ENCODE results near the gene LRRC32. TPM values are rescaled to one million over a fixed set of nuclear protein-coding genes. Genes with fewer than 3 reads are reported as not detected.

LRRC32 gene
- total RNA-seq, 1 experiment from 2014 or later: 0.46 TPM

DNA sequence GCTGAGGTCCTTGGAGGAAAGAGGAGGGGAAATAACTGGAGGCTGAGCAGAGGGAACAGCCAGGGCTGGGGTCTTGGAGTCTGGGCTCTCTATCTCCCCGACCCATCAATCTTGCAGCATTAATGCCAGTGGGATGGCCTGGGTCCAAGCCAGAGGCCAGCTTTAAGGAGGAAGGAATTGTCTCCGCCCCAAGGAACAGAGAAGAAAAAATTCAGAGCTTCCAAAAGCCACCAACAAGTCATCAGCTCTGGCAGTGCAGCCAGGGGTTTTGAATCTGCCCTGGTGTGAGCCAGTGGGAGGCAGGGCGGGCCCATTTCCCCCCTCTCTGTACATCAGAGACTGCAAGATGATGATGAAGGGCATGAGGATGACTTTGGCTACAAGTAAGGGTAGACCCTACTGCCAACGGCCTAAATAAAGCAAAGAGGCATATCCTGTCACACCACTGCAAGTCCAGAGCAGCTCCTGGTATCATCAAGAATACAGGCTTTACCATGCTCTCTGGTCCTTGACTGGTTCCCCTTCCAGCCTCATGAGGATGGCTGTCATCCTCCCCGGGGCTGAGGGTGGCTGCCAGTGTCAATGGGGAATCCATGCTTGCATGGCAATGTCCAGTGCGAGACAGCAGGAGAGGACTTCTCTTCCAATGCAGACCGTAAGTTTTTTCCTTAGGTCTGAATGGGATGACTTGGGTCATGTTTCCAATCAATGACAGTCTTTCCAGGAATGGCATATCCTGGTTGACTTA is 34.4 kb downstream of the LRRC32 start:
- no peak overlapping the region for H2BK120ac ChIP-seq (ENCODE audit: low read depth, low read length, poor library complexity, severe bottlenecking)
- no peaks in the 10 kb centered on the region for H3K23me2 ChIP-seq (ENCODE audit: insufficient read length, low read depth, low read length, poor library complexity, severe bottlenecking)
- Mint-ChIP-seq H3K4me3 (no peak overlapping the region), H3K27ac (no peak overlapping the region; a peak in 1 of 7 replicates), H3K9me3 (0 out of 5 replicates have a peak, but pooled peaks cover 0 to 2% of the 10 kb centered on the region in 2 experiments), H3K36me3 (ENCODE audit: insufficient read depth in 1 of 3, low read depth in 3 of 3) (no peaks in the 10 kb centered on the region; a peak in 1 of 7 replicates), H3K4me1 (peaks cover 7 to 10% of the 10 kb centered on the region in 2 experiments), H3K27me3 (ENCODE audit: low read depth) (no peaks in the 10 kb centered on the region; the same call in 1 of the 2 replicates)
- no peak overlapping the region for H2AK5ac ChIP-seq (ENCODE audit: insufficient read length, low read length)
- no peak overlapping the region for H4K91ac ChIP-seq (ENCODE audit: insufficient read length, low read depth, low read length)
- no peak for DNase-seq
- no peaks in the 10 kb centered on the region for H3K4me1 ChIP-seq (ENCODE audit: insufficient read depth, low read length)
- TF ChIP-seq, protein P1, sequence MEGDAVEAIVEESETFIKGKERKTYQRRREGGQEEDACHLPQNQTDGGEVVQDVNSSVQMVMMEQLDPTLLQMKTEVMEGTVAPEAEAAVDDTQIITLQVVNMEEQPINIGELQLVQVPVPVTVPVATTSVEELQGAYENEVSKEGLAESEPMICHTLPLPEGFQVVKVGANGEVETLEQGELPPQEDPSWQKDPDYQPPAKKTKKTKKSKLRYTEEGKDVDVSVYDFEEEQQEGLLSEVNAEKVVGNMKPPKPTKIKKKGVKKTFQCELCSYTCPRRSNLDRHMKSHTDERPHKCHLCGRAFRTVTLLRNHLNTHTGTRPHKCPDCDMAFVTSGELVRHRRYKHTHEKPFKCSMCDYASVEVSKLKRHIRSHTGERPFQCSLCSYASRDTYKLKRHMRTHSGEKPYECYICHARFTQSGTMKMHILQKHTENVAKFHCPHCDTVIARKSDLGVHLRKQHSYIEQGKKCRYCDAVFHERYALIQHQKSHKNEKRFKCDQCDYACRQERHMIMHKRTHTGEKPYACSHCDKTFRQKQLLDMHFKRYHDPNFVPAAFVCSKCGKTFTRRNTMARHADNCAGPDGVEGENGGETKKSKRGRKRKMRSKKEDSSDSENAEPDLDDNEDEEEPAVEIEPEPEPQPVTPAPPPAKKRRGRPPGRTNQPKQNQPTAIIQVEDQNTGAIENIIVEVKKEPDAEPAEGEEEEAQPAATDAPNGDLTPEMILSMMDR (conservative IDR thresholded peaks at IDR 0.05): no peak
- H2BK20ac ChIP-seq (ENCODE audit: low read depth, low read length, poor library complexity, severe bottlenecking): no peak overlapping the region
- no peak overlapping the region for H2BK5ac ChIP-seq (ENCODE audit: insufficient read length, low read length)
- no peak overlapping the region for H4K5ac ChIP-seq (ENCODE audit: insufficient read length, low read depth, low read length)
- H3K18ac ChIP-seq (ENCODE audit: insufficient read length, low read depth, low read length): no peak overlapping the region
- H3K27ac ChIP-seq (ENCODE audit: insufficient read length, low read depth, low read length): no peak overlapping the region
- no peak overlapping the region for H2BK15ac ChIP-seq (ENCODE audit: low read depth, low read length)
- no peak overlapping the region for H3K56ac ChIP-seq (ENCODE audit: insufficient read length, low read depth, low read length)
- H3K9ac ChIP-seq (ENCODE audit: extremely low read depth, insufficient read length, low read length): no peak overlapping the region
- no peak overlapping the region for H4K8ac ChIP-seq (replicated peaks; ENCODE audit: insufficient read length, low read depth, low read length)
- no peak overlapping the region for H3T11ph ChIP-seq (ENCODE audit: low read length)
- no peak overlapping the region for H2BK12ac ChIP-seq (ENCODE audit: insufficient read length, low read depth, low read length)
- no peak overlapping the region for H3K4ac ChIP-seq (ENCODE audit: low read depth, low read length)
- no peaks in the 10 kb centered on the region for H3K9me3 ChIP-seq (ENCODE audit: control insufficient read depth, low read depth, low read length)
- H2AFZ ChIP-seq (ENCODE audit: low read length): no peak overlapping the region
- H3K4me2 ChIP-seq (ENCODE audit: insufficient read depth, insufficient read length, low read length): no peak overlapping the region
- H3K79me1 ChIP-seq (ENCODE audit: insufficient read depth, low read depth, low read length, poor library complexity, severe bottlenecking): no peaks in the 10 kb centered on the region
- no CpG with 5 or more reads among the region's 7 CpGs for WGBS (ENCODE audit: extremely low coverage, insufficient read length, low lambda C conversion rate)
- no peak overlapping the region for H3K23ac ChIP-seq (ENCODE audit: insufficient read length, low read depth, low read length)
- H3K27me3 ChIP-seq (ENCODE audit: insufficient read depth, low read length): no peaks in the 10 kb centered on the region
- H3K14ac ChIP-seq (ENCODE audit: insufficient read depth, low read length): no peak overlapping the region
- H4K20me1 ChIP-seq (ENCODE audit: control insufficient read depth, insufficient read depth, insufficient read length): no peaks in the 10 kb centered on the region
- no peaks in the 10 kb centered on the region for H3K79me2 ChIP-seq (ENCODE audit: insufficient read depth, low read length)

All from H9 (cell line).